HepG2 (cell line): ENCODE results near the gene VWC2L. TPM values are rescaled to one million over a fixed set of nuclear protein-coding genes. Genes with fewer than 3 reads are reported as not detected.

ENCODE experiments used
- ATAC-seq: fragments of 200-7000 bp; cut with Tn5 transposase; 3 replicates; pipeline ENCODE4 v1.9.1; 2020; ENCODE audit warnings: mild to moderate bottlenecking, moderate library complexity
- BruUV-seq: library from RNA; stranded (reverse); fragments of 400-500 nt; replicated peaks from 2 replicates; lab custom pipeline; 2021; lab: Mats Ljungman, UMichigan
- CTCF ChIA-PET: fragments of 300-600 bp; formaldehyde crosslinking; extraction: SDS; loops from one replicate; lab custom pipeline; 2021; ENCODE audit warnings: low total read pairs, inconsistent platforms, low intra/inter-chr PET ratio; lab: Yijun Ruan, JAX
- POLR2A ChIA-PET: fragments of 350-600 bp; sonication (Branson Sonifier 250); formaldehyde crosslinking; loops from one replicate; lab custom pipeline; 2020; ENCODE audit warnings: antibody characterized with exemption, inconsistent platforms; lab: Yijun Ruan, JAX
- DNase-seq: peaks from one replicate; pipeline ENCODE4 v3.0.0-alpha.2; 2015; ENCODE audit warnings: low spot score
- FAIRE-seq: peaks from 3 replicates; lab custom pipeline; 2011; peaks lifted over from hg19 to GRCh38; lab: Jason Lieb, UNC
- H2AFZ ChIP-seq: one replicate; pipeline ENCODE4 v1.6.1; 2011; ENCODE audit warnings: low read length, inconsistent platforms
- H3K27ac ChIP-seq: fragments of 300-600 bp; 3 replicates; pipeline ENCODE4 v1.8.0; 2011; ENCODE audit warnings: mixed run types, mild to moderate bottlenecking, mixed read lengths, low read length, inconsistent platforms; ENCODE audit not compliant: insufficient read depth; ENCODE audit errors: extremely low read length
- H3K27me3 ChIP-seq, 2 experiments: fragments of 200-600 bp in 1 of 2; 2 replicates in 1 of 2; 3 replicates in 1 of 2; pipeline versions ENCODE4 v1.6.0 to v1.8.0; 2011; ENCODE audit warnings: low read length in 2 of 2, mild to moderate bottlenecking in 2 of 2, moderate library complexity in 2 of 2, inconsistent platforms in 1 of 2; ENCODE audit not compliant: insufficient read depth in 2 of 2, control insufficient read depth in 1 of 2
- H3K36me3 ChIP-seq, 2 experiments: fragments of 200-600 bp in 1 of 2; replicated peaks in 1 of 2; 2 replicates in 1 of 2; 3 replicates in 1 of 2; pipeline versions ENCODE4 v1.5.1 to v1.8.0; 2011; ENCODE audit warnings: low read length in 2 of 2, inconsistent platforms in 1 of 2; ENCODE audit not compliant: insufficient read depth in 2 of 2, control insufficient read depth in 1 of 2
- H3K4me1 ChIP-seq: 2 replicates; pipeline ENCODE4 v1.5.1; 2012; ENCODE audit warnings: low read length, inconsistent platforms; ENCODE audit not compliant: insufficient read depth
- H3K4me2 ChIP-seq: 2 replicates; pipeline ENCODE4 v1.6.0; 2011; ENCODE audit warnings: low read depth, low read length, inconsistent platforms
- H3K4me3 ChIP-seq, 3 experiments: fragments of 200-600 bp in 1 of 3; sonication (generic), shearing (Covaris generic) in 1 of 3; replicated peaks in 1 of 3; 2 replicates each; pipeline ENCODE4 v1.5.1; 2011 to 2016; ENCODE audit warnings: low read length in 3 of 3, inconsistent platforms in 2 of 3, low read depth in 2 of 3, mild to moderate bottlenecking in 2 of 3, control low read depth in 1 of 3, mixed read lengths in 1 of 3; ENCODE audit not compliant: insufficient read depth in 1 of 3
- H3K79me2 ChIP-seq: one replicate; pipeline ENCODE4 v1.6.1; 2011; ENCODE audit warnings: low read length, inconsistent platforms; ENCODE audit not compliant: insufficient read depth
- H3K9ac ChIP-seq: 2 replicates; pipeline ENCODE4 v1.6.0; 2011; ENCODE audit warnings: mild to moderate bottlenecking, low read depth, low read length, inconsistent platforms; ENCODE audit not compliant: insufficient read depth
- H3K9me3 ChIP-seq: 2 replicates; pipeline ENCODE4 v1.5.1; 2012; ENCODE audit warnings: mild to moderate bottlenecking, low read length
- H4K20me1 ChIP-seq: 2 replicates; pipeline ENCODE4 v1.6.0; 2011; ENCODE audit warnings: inconsistent platforms, mild to moderate bottlenecking, low read length, moderate library complexity; ENCODE audit not compliant: insufficient read depth
- HDAC6 ChIP-seq: fragments of 200-600 bp; sonication (generic); IDR thresholded peaks from 2 replicates; pipeline ENCODE4 v1.7.0; 2017; ENCODE audit warnings: mild to moderate bottlenecking, antibody characterized with exemption, low read length, low read depth
- SP140L ChIP-seq: sonication (generic); formaldehyde crosslinking; IDR thresholded peaks from 2 replicates; pipeline ENCODE4 v1.4.0; 2020; ENCODE audit warnings: missing genetic modification reagents, borderline replicate concordance
- WGBS: methylation state at CpG from one replicate; pipeline ENCODE4 v1.1.6; 2017; ENCODE audit warnings: low lambda C conversion rate; 5-methylcytosine and 5-hydroxymethylcytosine counted together
- in situ Hi-C: cut with HindIII; loops from 2 replicates; pipeline ENCODE4 v1.10.0; 2017; ENCODE audit warnings: low pct_unique_long_range_greater_than_20kb; ENCODE audit not compliant: extremely low pct_ligation_motif_present
- intact Hi-C: fragments of 100-400 bp; cut with micrococcal nuclease; formaldehyde crosslinking; loops from one replicate; pipeline ENCODE4 v1.10.0; 2022; ENCODE audit not compliant: unreplicated experiment
- polyA plus RNA-seq, 8 experiments: library from polyadenylated mRNA; depleted of rRNA in 3 of 8; stranded (reverse) in 7 of 8; unstranded in 1 of 8; fragments of >200 nt; fragmentation: Illumina TruSeq in 4 of 8; extraction: Trizol in 4 of 8; gene quantifications; 2 replicates each; pipeline versions ENCODE4 v1.2.1 to v1.2.3, GENCODE V29; 2011 to 2016; ENCODE audit warnings: low read depth in 4 of 8, missing spikeins in 1 of 8, mixed read lengths in 1 of 8; ENCODE audit not compliant: insufficient read depth in 1 of 8
- total RNA-seq, 5 experiments: library from RNA; depleted of rRNA; stranded (reverse); fragments of >200 nt; fragmentation: Illumina TruSeq; extraction: Trizol; gene quantifications; 2 replicates each; pipeline ENCODE4 v1.2.3, GENCODE V29; 2016; ENCODE audit warnings: low read depth in 1 of 5
- TF ChIP-seq, protein P1 (sequence below), 2 experiments: sonication (generic) in 1 of 2; formaldehyde crosslinking in 1 of 2; IDR thresholded peaks; 2 replicates each; pipeline versions ENCODE4 v1.5.1 to v1.6.1; 2011 to 2020; ENCODE audit warnings: borderline replicate concordance in 1 of 2, low read depth in 1 of 2, low read length in 1 of 2, mild to moderate bottlenecking in 1 of 2, missing genetic modification reagents in 1 of 2, moderate library complexity in 1 of 2
- TF ChIP-seq, protein P2 (sequence below): sonication (generic); formaldehyde crosslinking; IDR thresholded peaks from 2 replicates; pipeline ENCODE4 v1.9.0; 2021; ENCODE audit warnings: mild to moderate bottlenecking, missing genetic modification reagents

Gene VWC2L
- total and polyA plus RNA-seq, 2 of the 13 experiments (the other 11 are each of a cell fraction or from before 2014, with no cell fraction given): not detected

DNA sequence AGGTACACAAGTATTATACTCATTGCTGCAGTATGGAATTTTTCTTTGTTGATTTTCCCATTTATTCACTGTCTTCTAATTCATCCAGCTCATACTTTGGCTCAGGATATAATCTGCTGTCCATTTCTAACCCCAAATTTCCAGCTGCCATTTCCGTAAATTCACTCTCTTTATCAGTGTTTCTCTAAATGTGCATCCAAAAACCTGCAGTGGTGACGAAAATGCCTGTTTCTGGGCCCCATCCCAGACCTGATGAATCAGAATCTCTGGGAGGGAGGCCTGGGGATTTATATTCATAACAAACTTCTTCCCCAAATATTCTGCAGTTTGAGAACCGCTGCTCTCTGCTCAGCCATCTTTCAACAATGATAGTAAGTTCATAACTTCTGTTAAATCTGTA lies 86.6 kb downstream of the VWC2L start:
- no peak for ATAC-seq
- H3K27ac ChIP-seq: no peak overlapping the region
- no peak overlapping the region for H3K9ac ChIP-seq
- H3K9me3 ChIP-seq: no peaks in the 10 kb centered on the region
- intact Hi-C loops (no loop called here), in situ Hi-C loops (no loop called here)
- no peak for FAIRE-seq
- no peak overlapping the region for H3K4me3 ChIP-seq
- no peaks in the 10 kb centered on the region for H3K4me1 ChIP-seq
- no TSS peak for BruUV-seq
- ChIA-PET POLR2A (no interaction called here), CTCF (no interaction called here)
- no peaks in the 10 kb centered on the region for H4K20me1 ChIP-seq
- H3K27me3 ChIP-seq: no peaks in the 10 kb centered on the region; a peak in 1 of 5 replicates
- TF ChIP-seq, protein P1, sequence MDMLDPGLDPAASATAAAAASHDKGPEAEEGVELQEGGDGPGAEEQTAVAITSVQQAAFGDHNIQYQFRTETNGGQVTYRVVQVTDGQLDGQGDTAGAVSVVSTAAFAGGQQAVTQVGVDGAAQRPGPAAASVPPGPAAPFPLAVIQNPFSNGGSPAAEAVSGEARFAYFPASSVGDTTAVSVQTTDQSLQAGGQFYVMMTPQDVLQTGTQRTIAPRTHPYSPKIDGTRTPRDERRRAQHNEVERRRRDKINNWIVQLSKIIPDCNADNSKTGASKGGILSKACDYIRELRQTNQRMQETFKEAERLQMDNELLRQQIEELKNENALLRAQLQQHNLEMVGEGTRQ (IDR thresholded peaks at IDR 0.05; ENCODE audit: low read depth, low read length): no peak
- TF ChIP-seq, protein P1 (CRISPR knock-in tag; IDR thresholded peaks at IDR 0.05; ENCODE audit: borderline replicate concordance): no peak
- TF ChIP-seq, protein P2, sequence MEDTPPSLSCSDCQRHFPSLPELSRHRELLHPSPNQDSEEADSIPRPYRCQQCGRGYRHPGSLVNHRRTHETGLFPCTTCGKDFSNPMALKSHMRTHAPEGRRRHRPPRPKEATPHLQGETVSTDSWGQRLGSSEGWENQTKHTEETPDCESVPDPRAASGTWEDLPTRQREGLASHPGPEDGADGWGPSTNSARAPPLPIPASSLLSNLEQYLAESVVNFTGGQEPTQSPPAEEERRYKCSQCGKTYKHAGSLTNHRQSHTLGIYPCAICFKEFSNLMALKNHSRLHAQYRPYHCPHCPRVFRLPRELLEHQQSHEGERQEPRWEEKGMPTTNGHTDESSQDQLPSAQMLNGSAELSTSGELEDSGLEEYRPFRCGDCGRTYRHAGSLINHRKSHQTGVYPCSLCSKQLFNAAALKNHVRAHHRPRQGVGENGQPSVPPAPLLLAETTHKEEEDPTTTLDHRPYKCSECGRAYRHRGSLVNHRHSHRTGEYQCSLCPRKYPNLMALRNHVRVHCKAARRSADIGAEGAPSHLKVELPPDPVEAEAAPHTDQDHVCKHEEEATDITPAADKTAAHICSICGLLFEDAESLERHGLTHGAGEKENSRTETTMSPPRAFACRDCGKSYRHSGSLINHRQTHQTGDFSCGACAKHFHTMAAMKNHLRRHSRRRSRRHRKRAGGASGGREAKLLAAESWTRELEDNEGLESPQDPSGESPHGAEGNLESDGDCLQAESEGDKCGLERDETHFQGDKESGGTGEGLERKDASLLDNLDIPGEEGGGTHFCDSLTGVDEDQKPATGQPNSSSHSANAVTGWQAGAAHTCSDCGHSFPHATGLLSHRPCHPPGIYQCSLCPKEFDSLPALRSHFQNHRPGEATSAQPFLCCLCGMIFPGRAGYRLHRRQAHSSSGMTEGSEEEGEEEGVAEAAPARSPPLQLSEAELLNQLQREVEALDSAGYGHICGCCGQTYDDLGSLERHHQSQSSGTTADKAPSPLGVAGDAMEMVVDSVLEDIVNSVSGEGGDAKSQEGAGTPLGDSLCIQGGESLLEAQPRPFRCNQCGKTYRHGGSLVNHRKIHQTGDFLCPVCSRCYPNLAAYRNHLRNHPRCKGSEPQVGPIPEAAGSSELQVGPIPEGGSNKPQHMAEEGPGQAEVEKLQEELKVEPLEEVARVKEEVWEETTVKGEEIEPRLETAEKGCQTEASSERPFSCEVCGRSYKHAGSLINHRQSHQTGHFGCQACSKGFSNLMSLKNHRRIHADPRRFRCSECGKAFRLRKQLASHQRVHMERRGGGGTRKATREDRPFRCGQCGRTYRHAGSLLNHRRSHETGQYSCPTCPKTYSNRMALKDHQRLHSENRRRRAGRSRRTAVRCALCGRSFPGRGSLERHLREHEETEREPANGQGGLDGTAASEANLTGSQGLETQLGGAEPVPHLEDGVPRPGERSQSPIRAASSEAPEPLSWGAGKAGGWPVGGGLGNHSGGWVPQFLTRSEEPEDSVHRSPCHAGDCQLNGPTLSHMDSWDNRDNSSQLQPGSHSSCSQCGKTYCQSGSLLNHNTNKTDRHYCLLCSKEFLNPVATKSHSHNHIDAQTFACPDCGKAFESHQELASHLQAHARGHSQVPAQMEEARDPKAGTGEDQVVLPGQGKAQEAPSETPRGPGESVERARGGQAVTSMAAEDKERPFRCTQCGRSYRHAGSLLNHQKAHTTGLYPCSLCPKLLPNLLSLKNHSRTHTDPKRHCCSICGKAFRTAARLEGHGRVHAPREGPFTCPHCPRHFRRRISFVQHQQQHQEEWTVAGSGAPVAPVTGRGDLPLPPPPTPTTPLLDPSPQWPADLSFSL: no peak
- TF ChIP-seq SP140L (CRISPR knock-in tag): no peak
- no peak for TF ChIP-seq HDAC6
- DNase-seq: no peak
- H3K4me2 ChIP-seq: no peak overlapping the region
- H2AFZ ChIP-seq: no peak overlapping the region
- WGBS: 11% methylated on average over 3 of the region's 3 CpGs
- H3K79me2 ChIP-seq: no peaks in the 10 kb centered on the region
- H3K36me3 ChIP-seq: no peaks in the 10 kb centered on the region
